ENCODE data around the gene SNAPC4.

The SNAPC4 gene

DNA sequence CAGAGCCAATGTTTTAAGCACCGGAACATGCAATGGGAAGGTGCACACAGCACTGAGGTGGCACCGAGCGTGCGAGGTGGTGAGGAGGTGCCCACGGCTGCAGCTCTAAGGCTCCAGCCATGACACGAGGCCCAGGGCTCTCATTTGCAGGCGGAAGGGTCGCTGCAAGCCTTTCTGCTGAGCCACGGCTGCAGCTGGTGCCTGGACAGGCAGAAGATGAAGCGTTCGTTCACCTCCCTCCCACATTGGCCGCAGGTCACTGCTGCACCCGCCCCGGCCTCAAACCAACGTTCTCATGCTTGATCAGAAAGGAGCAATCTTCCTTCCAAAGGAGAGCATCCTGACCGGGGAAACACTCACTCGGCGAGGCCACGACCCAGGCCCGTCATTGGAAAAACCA, 44.1 kb upstream of the SNAPC4 start:
- Histone ChIP-seq H3K9ac (no peak overlapping the region), H3K79me2 (no peaks in the 10 kb centered on the region), H3K4me1 (no peaks in the 10 kb centered on the region), H3K9me3 (ENCODE audit: control insufficient read depth, low read length) (no peaks in the 10 kb centered on the region), H3K27ac (no peak overlapping the region), H3K4me2 (ENCODE audit: low read length) (no peak overlapping the region), H3K4me3 (ENCODE audit: low read depth, low read length) (no peak overlapping the region), H3K27me3 (ENCODE audit: control insufficient read depth, insufficient read depth, low read length) (no peaks in the 10 kb centered on the region), H2AFZ (no peak overlapping the region), H3K36me3 (ENCODE audit: control insufficient read depth, insufficient read depth, low read length) (no peaks in the 10 kb centered on the region)
- TF ChIP-seq CTCF (IDR thresholded peaks at IDR 0.05) = no peak

DNA sequence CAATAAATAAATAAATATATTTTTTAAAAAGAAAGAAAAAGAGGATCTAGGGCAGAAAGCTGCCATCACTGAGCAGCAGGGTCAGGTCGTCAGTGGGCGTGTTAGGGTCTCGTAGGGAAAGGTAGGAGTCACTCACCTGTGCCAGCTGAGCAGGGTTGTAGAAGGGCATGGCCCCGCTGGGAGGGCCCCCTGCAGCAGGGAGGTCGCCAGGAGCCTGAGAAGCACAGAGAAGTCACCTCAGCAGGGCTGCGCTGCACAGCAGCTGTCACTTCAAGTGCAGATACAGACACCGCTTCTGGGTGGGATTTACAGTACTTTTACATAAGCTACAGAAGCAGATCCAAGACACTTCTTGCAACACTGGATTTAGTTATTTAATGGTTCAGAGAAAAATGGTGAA, 43.7 kb upstream of the SNAPC4 start:
- no peaks in the 10 kb centered on the region for H3K36me3 ChIP-seq (ENCODE audit: control insufficient read depth, insufficient read depth, low read length)
- H3K4me2 ChIP-seq (ENCODE audit: low read length) = no peak overlapping the region
- H3K79me2 ChIP-seq = no peaks in the 10 kb centered on the region
- H3K9me3 ChIP-seq (ENCODE audit: control insufficient read depth, low read length) = no peaks in the 10 kb centered on the region
- no peak overlapping the region for H3K9ac ChIP-seq
- no peak overlapping the region for H2AFZ ChIP-seq
- no peaks in the 10 kb centered on the region for H3K4me1 ChIP-seq
- TF ChIP-seq CTCF (IDR thresholded peaks at IDR 0.05) = no peak
- no peaks in the 10 kb centered on the region for H3K27me3 ChIP-seq (ENCODE audit: control insufficient read depth, insufficient read depth, low read length)
- no peak overlapping the region for H3K4me3 ChIP-seq (ENCODE audit: low read depth, low read length)
- no peak overlapping the region for H3K27ac ChIP-seq

GRCh38 chr9:136443087-136443486, 43.1 kb upstream of the SNAPC4 start:
- H3K9ac ChIP-seq = no peak overlapping the region

GRCh38 chr9:136442265-136442664, 42.3 kb upstream of the SNAPC4 start:
- Histone ChIP-seq H3K4me2 (ENCODE audit: low read length) (no peak overlapping the region), H3K9ac (no peak overlapping the region), H3K79me2 (peaks cover 2% of the 10 kb centered on the region), H2AFZ (no peak overlapping the region), H3K36me3 (ENCODE audit: control insufficient read depth, insufficient read depth, low read length) (no peaks in the 10 kb centered on the region), H3K9me3 (ENCODE audit: control insufficient read depth, low read length) (no peaks in the 10 kb centered on the region), H3K4me3 (ENCODE audit: low read depth, low read length) (no peak overlapping the region), H3K27ac (no peak overlapping the region), H3K4me1 (no peaks in the 10 kb centered on the region), H3K27me3 (ENCODE audit: control insufficient read depth, insufficient read depth, low read length) (no peaks in the 10 kb centered on the region)
- no peak for TF ChIP-seq CTCF (IDR thresholded peaks at IDR 0.05)

More at GRCh38 chr9:136443087-136443486, 43.1 kb upstream of the SNAPC4 start:
- Histone ChIP-seq H3K27me3 (ENCODE audit: control insufficient read depth, insufficient read depth, low read length) (no peaks in the 10 kb centered on the region), H3K9me3 (ENCODE audit: control insufficient read depth, low read length) (no peaks in the 10 kb centered on the region), H3K27ac (no peak overlapping the region), H3K4me1 (no peaks in the 10 kb centered on the region), H3K4me3 (ENCODE audit: low read depth, low read length) (no peak overlapping the region), H2AFZ (no peak overlapping the region), H3K36me3 (ENCODE audit: control insufficient read depth, insufficient read depth, low read length) (no peaks in the 10 kb centered on the region), H3K4me2 (ENCODE audit: low read length) (no peak overlapping the region), H3K79me2 (no peaks in the 10 kb centered on the region)
- TF ChIP-seq CTCF (IDR thresholded peaks at IDR 0.05) = no peak

DNA sequence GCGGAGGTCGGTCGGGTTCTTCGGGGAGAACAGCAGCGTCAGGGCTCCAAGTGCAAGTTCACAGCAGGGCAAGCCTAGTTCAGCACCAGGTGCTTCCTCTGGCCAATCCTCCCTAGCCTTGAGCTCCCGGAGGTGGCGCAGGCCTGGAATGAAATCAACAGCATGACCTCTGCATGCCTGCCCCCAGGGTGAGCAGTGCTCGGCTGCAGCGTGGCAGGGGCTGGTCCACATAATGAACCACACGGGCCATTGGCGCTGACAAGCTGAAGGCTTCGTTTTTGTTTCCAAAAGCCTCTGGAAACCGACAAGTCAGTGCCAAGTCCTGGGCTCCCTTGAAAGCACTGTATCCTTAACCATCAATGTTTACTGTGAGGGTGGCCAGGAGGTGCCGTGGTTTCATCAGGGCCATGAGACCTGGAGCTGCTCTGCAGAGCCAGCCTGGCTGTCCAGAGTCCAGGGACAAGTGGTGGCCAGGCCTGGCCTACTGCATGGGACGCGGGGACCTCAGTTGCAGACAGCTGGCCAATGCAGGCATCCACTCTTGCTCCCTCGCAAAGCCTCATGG, 41.8 kb upstream of the SNAPC4 start:
- Histone ChIP-seq H3K36me3 (ENCODE audit: control insufficient read depth, insufficient read depth, low read length) (no peaks in the 10 kb centered on the region), H3K4me2 (ENCODE audit: low read length) (no peak overlapping the region), H3K9ac (no peak overlapping the region), H3K79me2 (peaks cover 2% of the 10 kb centered on the region), H3K9me3 (ENCODE audit: control insufficient read depth, low read length) (no peaks in the 10 kb centered on the region), H3K4me1 (no peaks in the 10 kb centered on the region), H2AFZ (no peak overlapping the region), H3K27me3 (ENCODE audit: control insufficient read depth, insufficient read depth, low read length) (no peaks in the 10 kb centered on the region), H3K4me3 (ENCODE audit: low read depth, low read length) (no peak overlapping the region), H3K27ac (no peak overlapping the region)
- no peak for TF ChIP-seq CTCF (IDR thresholded peaks at IDR 0.05)
